ENCODE results near the gene CYFIP2. TPM values are rescaled to one million over a fixed set of nuclear protein-coding genes. Genes with fewer than 3 reads are reported as not detected.

The CYFIP2 gene
- total RNA-seq, 1 experiment from 2014 or later: 45.1 TPM

DNA sequence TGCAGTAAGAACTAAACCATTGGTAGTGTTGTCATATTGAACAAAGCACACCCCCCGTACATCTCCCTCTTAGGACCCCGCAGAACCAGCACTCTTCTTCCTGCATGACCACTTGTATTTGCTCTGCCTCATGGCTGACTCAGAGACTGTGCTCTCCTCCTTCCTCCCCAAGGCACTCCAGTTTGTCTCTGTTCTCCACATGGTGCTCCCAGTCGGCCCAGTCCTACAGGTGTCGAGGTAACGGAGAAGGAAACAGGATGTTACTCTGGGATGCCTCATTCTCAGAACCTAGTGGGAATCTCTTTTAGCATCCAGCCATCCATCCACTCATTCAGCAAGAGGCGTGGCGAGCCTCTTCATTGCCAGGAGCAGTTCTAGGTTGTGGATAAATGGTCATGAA, 97.1 kb downstream of the CYFIP2 start:
- no TSS peak for BruUV-seq (replicated peaks)
- Histone ChIP-seq H3K36me3 (ENCODE audit: control insufficient read depth in 1 of 2, insufficient read depth in 2 of 2, low read length in 2 of 2) (no peaks in the 10 kb centered on the region; a peak in 1 of 4 replicates), H3K4me2 (ENCODE audit: low read length) (no peak overlapping the region), H3K9me3 (ENCODE audit: control insufficient read depth in 1 of 2, insufficient read depth in 1 of 2, low read depth in 1 of 2, low read length in 2 of 2) (no peaks in the 10 kb centered on the region), H3K27ac (ENCODE audit: low read depth, low read length) (no peak overlapping the region), H3K4me1 (ENCODE audit: control insufficient read depth in 1 of 2, insufficient read depth in 2 of 2, low read length in 2 of 2) (no peaks in the 10 kb centered on the region), H3K4me3 (replicated peaks in 1 of 2; ENCODE audit: low read depth in 1 of 2, low read length in 2 of 2) (no peak overlapping the region), H4K20me1 (ENCODE audit: insufficient read depth) (no peaks in the 10 kb centered on the region), H3K27me3 (ENCODE audit: insufficient read depth, low read length) (no peaks in the 10 kb centered on the region), H3K9me2 (ENCODE audit: insufficient read depth) (no peaks in the 10 kb centered on the region), H3K9ac (ENCODE audit: low read length) (no peak overlapping the region), H2AFZ (ENCODE audit: low read depth, low read length, poor library complexity, severe bottlenecking) (no peak overlapping the region), H3K79me2 (ENCODE audit: insufficient read depth, low read length) (no peaks in the 10 kb centered on the region)
- intact Hi-C loops (cut with micrococcal nuclease): no loop called here
- no peak for ATAC-seq
- ChIA-PET POLR2A (no interaction called here), CTCF (no interaction called here), RAD21 (ENCODE audit: low non-redundant PET in 1 of 2, low total read pairs in 2 of 2, uncharacterized antibody in 2 of 2, unreplicated experiment in 2 of 2) (no interaction called here)
- no peak for DNase-seq (ENCODE audit: low read depth, low spot score)
- TF ChIP-seq POLR2A (IDR thresholded peaks at IDR 0.05; ENCODE audit: borderline replicate concordance, extremely low read depth, insufficient read depth, insufficient read length) (no peak), SRF (IDR thresholded peaks at IDR 0.05; ENCODE audit: low read depth) (no peak), SP1 (IDR thresholded peaks at IDR 0.05; ENCODE audit: low read depth) (no peak), CBX3 (IDR thresholded peaks at IDR 0.05; ENCODE audit: low read depth) (no peak), RAD21 (IDR thresholded peaks at IDR 0.05; ENCODE audit: low read depth) (no peak), ELF1 (IDR thresholded peaks at IDR 0.05; ENCODE audit: borderline replicate concordance, low read depth) (no peak), ZNF274 (IDR thresholded peaks at IDR 0.05; ENCODE audit: low read depth, low read length) (no peak), POLR2AphosphoS5 (IDR thresholded peaks at IDR 0.05; ENCODE audit: low read depth, low read length) (no peak), YY1 (IDR thresholded peaks at IDR 0.05; ENCODE audit: extremely low read depth, insufficient replicate concordance, low read depth, low read length) (no peak)
- TF ChIP-seq, protein P1, sequence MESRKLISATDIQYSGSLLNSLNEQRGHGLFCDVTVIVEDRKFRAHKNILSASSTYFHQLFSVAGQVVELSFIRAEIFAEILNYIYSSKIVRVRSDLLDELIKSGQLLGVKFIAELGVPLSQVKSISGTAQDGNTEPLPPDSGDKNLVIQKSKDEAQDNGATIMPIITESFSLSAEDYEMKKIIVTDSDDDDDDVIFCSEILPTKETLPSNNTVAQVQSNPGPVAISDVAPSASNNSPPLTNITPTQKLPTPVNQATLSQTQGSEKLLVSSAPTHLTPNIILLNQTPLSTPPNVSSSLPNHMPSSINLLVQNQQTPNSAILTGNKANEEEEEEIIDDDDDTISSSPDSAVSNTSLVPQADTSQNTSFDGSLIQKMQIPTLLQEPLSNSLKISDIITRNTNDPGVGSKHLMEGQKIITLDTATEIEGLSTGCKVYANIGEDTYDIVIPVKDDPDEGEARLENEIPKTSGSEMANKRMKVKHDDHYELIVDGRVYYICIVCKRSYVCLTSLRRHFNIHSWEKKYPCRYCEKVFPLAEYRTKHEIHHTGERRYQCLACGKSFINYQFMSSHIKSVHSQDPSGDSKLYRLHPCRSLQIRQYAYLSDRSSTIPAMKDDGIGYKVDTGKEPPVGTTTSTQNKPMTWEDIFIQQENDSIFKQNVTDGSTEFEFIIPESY (IDR thresholded peaks at IDR 0.05; ENCODE audit: extremely low read depth, insufficient replicate concordance, low read length): no peak
- TF ChIP-seq, protein P2, sequence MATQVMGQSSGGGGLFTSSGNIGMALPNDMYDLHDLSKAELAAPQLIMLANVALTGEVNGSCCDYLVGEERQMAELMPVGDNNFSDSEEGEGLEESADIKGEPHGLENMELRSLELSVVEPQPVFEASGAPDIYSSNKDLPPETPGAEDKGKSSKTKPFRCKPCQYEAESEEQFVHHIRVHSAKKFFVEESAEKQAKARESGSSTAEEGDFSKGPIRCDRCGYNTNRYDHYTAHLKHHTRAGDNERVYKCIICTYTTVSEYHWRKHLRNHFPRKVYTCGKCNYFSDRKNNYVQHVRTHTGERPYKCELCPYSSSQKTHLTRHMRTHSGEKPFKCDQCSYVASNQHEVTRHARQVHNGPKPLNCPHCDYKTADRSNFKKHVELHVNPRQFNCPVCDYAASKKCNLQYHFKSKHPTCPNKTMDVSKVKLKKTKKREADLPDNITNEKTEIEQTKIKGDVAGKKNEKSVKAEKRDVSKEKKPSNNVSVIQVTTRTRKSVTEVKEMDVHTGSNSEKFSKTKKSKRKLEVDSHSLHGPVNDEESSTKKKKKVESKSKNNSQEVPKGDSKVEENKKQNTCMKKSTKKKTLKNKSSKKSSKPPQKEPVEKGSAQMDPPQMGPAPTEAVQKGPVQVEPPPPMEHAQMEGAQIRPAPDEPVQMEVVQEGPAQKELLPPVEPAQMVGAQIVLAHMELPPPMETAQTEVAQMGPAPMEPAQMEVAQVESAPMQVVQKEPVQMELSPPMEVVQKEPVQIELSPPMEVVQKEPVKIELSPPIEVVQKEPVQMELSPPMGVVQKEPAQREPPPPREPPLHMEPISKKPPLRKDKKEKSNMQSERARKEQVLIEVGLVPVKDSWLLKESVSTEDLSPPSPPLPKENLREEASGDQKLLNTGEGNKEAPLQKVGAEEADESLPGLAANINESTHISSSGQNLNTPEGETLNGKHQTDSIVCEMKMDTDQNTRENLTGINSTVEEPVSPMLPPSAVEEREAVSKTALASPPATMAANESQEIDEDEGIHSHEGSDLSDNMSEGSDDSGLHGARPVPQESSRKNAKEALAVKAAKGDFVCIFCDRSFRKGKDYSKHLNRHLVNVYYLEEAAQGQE (IDR thresholded peaks at IDR 0.05; ENCODE audit: low read depth): no peak

Measured in HCT116 (cell line).